Neural progenitor cell (in vitro differentiated cells): ENCODE results near the gene SLC26A8.

ENCODE experiments used
- CTCF ChIP-seq: fragments of 200-600 bp; sonication (generic); IDR thresholded peaks from 2 replicates; pipeline ENCODE4 v1.5.1; 2017; ENCODE audit warnings: antibody characterized with exemption, mild to moderate bottlenecking
- EZH2 ChIP-seq: fragments of 200-600 bp; sonication (generic); IDR thresholded peaks from 2 replicates; pipeline ENCODE4 v1.6.1; 2017; ENCODE audit warnings: antibody characterized with exemption, mild to moderate bottlenecking, moderate library complexity
- EZH2phosphoT487 ChIP-seq: fragments of 200-600 bp; sonication (generic); IDR thresholded peaks from 2 replicates; pipeline ENCODE4 v1.6.1; 2017; ENCODE audit warnings: antibody characterized with exemption

DNA sequence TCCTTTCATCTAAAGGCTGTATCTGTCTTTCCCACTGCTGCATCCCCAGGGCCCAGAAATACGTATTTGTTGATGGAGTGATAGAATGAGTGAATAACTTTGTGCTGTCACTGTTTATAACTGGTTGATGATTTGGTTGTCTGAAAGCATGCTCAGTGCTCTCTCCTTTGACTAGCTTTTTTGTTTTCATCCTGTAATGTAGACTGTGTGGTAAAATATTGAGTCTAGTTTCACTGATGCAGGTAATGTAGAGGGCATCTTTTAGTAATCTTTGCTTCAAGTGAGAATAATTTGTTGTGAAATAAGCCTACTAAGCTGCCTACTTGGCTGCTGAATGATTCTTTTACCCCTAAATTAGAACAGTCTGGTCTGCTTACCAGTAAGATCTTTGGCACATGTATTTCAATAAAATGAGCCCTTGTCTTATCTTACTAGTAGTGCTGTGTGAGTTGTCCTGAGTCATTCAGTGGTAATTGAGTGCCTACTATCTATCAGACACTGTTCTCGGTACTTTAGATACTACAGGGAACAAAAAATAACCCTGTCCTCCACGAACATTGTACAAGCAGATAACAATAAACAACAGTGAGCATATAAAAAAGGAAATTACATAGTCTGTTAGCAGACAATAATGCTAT lies 43.1 kb upstream of the SLC26A8 start:
- TF ChIP-seq EZH2 (no peak), CTCF (no peak), EZH2phosphoT487 (no peak)
